Rectal smooth muscle tissue (tissue), 1 donor: ENCODE data around the gene CLPTM1L.

ENCODE experiments used
- H3K27ac ChIP-seq: one replicate; pipeline ENCODE4 v1.7.0; 2013; ENCODE audit warnings: low read depth, low read length, inconsistent platforms
- H3K27me3 ChIP-seq: one replicate; pipeline ENCODE4 v1.7.0; 2013; ENCODE audit warnings: low read length; ENCODE audit not compliant: control insufficient read depth, insufficient read depth
- H3K36me3 ChIP-seq: one replicate; pipeline ENCODE4 v1.7.0; 2013; ENCODE audit warnings: low read length; ENCODE audit not compliant: control insufficient read depth, insufficient read depth
- H3K4me1 ChIP-seq: one replicate; pipeline ENCODE4 v1.7.0; 2013; ENCODE audit warnings: low read length; ENCODE audit not compliant: control insufficient read depth, insufficient read depth
- H3K4me3 ChIP-seq: one replicate; pipeline ENCODE4 v1.7.0; 2013; ENCODE audit warnings: low read length
- H3K9ac ChIP-seq: one replicate; pipeline ENCODE4 v1.7.0; 2013; ENCODE audit warnings: low read length

Gene CLPTM1L

GRCh38 chr5:1385395-1386273, 40.7 kb upstream of the CLPTM1L start:
- Histone ChIP-seq H3K36me3 (no peaks in the 10 kb centered on the region), H3K27ac (no peak overlapping the region), H3K27me3 (peaks cover 3% of the 10 kb centered on the region), H3K4me1 (peaks cover 2% of the 10 kb centered on the region), H3K4me3 (peak overlapping the region; percentile 74), H3K9ac (no peak overlapping the region)

GRCh38 chr5:1384521-1384920, 39.6 kb upstream of the CLPTM1L start:
- Histone ChIP-seq H3K27ac (no peak overlapping the region), H3K36me3 (no peaks in the 10 kb centered on the region), H3K4me1 (peaks cover 2% of the 10 kb centered on the region), H3K4me3 (no peak overlapping the region), H3K27me3 (peaks cover 6% of the 10 kb centered on the region), H3K9ac (no peak overlapping the region)

GRCh38 chr5:1383886-1384401, 39.0 kb upstream of the CLPTM1L start:
- H3K27me3 ChIP-seq: peaks cover 8% of the 10 kb centered on the region
- H3K36me3 ChIP-seq: no peaks in the 10 kb centered on the region
- H3K27ac ChIP-seq: no peak overlapping the region
- no peak overlapping the region for H3K9ac ChIP-seq
- H3K4me3 ChIP-seq: no peak overlapping the region
- peaks cover 2% of the 10 kb centered on the region for H3K4me1 ChIP-seq

- no peaks in the 10 kb centered on the region for H3K36me3 ChIP-seq
- H3K4me1 ChIP-seq: peaks cover 2% of the 10 kb centered on the region
- H3K9ac ChIP-seq: no peak overlapping the region
- H3K27ac ChIP-seq: no peak overlapping the region
- H3K4me3 ChIP-seq: no peak overlapping the region
- peaks cover 9% of the 10 kb centered on the region for H3K27me3 ChIP-seq
Measured at GRCh38 chr5:1383344-1383743, 38.4 kb upstream of the CLPTM1L start.

DNA sequence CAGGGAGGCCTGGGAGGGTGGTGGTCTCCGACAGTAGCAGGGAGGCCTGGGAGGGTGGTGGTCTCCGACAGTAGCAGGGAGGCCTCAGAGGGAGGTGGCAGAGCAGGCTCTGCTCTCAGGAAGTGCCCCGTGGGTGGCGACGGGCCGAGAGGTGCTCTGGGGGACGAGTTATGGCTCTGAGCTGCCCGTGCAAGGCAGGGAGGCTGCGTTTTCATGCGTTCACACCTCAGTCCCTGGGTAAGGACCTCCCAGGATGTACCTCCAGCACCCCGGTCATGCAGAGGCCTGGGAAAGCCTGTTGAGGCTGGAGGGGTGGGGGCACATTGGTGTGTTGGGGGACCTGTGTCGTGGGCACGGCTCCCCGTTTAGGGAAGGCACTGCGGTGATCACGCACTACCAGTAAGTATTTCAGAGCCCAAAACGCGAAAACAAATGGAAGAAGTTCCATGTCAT, 37.4 kb upstream of the CLPTM1L start:
- H3K4me1 ChIP-seq: peaks cover 2% of the 10 kb centered on the region
- H3K4me3 ChIP-seq: no peak overlapping the region
- no peak overlapping the region for H3K9ac ChIP-seq
- H3K27me3 ChIP-seq: peaks cover 9% of the 10 kb centered on the region
- no peaks in the 10 kb centered on the region for H3K36me3 ChIP-seq
- H3K27ac ChIP-seq: no peak overlapping the region

DNA sequence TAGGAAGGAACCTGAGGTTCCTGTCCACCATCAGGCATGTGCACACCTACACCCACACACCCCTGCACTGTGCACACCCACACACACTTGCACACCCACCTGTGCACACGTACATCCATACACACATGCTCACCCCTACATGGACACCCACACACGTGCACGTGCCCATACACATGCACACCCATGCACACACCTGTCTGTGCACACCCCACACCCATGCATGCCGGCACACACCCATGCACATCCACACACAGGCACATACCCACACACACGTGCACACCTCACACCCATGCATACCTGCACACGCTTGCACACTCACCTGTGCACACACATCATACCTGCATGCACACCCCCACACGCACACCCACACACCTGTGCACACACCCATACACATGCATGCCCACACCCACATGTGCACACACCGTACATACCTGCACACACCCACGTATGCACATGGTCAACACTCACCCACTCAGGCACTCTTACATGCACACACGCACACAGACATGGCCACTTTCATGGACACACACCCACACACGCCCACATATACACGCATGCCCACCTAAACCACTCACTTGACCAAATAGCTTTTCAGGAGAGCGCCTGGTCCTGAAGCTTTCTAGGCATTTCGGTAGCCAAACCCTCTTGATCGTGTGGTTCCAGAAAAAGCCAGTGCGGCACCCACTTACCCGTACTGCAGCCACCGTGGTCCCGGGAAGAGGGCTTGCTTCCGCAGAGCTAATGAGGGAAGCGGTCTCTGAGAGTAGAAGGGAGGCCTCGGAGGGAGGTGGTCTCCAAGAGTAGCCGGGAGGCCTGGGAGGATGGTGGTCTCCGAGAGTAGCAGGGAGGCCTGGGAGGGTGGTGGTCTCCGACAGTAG, 36.7 kb upstream of the CLPTM1L start:
- Histone ChIP-seq H3K4me1 (peaks cover 2% of the 10 kb centered on the region), H3K36me3 (no peaks in the 10 kb centered on the region), H3K9ac (no peak overlapping the region), H3K27me3 (peaks cover 8% of the 10 kb centered on the region), H3K4me3 (no peak overlapping the region), H3K27ac (no peak overlapping the region)

- no peak overlapping the region for H3K4me3 ChIP-seq
- H3K4me1 ChIP-seq: no peaks in the 10 kb centered on the region
- H3K9ac ChIP-seq: no peak overlapping the region
- no peaks in the 10 kb centered on the region for H3K36me3 ChIP-seq
- H3K27me3 ChIP-seq: peaks cover 6% of the 10 kb centered on the region
- H3K27ac ChIP-seq: no peak overlapping the region
Measured at GRCh38 chr5:1380910-1381309, 36.0 kb upstream of the CLPTM1L start.

- no peak overlapping the region for H3K27ac ChIP-seq
- H3K27me3 ChIP-seq: peaks cover 6% of the 10 kb centered on the region
- H3K9ac ChIP-seq: no peak overlapping the region
- no peaks in the 10 kb centered on the region for H3K36me3 ChIP-seq
- peak overlapping the region; percentile 13 for H3K4me3 ChIP-seq
- H3K4me1 ChIP-seq: no peaks in the 10 kb centered on the region
Measured at GRCh38 chr5:1380011-1380817, 35.3 kb upstream of the CLPTM1L start.

GRCh38 chr5:1378866-1379659, 34.2 kb upstream of the CLPTM1L start:
- no peak overlapping the region for H3K4me3 ChIP-seq
- no peaks in the 10 kb centered on the region for H3K36me3 ChIP-seq
- H3K4me1 ChIP-seq: no peaks in the 10 kb centered on the region
- peaks cover 6% of the 10 kb centered on the region for H3K27me3 ChIP-seq
- H3K9ac ChIP-seq: no peak overlapping the region
- H3K27ac ChIP-seq: no peak overlapping the region

DNA sequence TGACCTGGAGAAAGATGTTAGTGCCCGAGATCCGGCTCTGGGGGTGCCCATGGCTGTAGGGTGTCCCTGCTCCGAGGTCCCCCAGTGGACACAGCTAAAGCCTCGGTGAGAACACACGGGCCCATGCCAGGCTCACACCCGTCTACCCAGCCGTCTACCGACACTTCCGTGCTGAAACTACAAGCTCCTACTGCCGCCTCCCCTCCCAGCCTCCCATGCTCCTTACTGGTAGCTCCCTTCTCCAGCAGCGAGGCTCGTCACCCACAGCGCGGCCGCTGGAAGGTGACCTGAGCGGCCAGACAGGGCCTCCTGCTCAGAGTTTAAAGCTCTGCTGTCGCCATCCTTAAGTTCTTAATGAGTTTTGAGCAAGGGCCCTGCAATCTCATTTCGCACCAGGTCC, 33.2 kb upstream of the CLPTM1L start:
- Histone ChIP-seq H3K4me3 (no peak overlapping the region), H3K4me1 (no peaks in the 10 kb centered on the region), H3K27me3 (peaks cover 6% of the 10 kb centered on the region), H3K27ac (no peak overlapping the region), H3K9ac (no peak overlapping the region), H3K36me3 (no peaks in the 10 kb centered on the region)

DNA sequence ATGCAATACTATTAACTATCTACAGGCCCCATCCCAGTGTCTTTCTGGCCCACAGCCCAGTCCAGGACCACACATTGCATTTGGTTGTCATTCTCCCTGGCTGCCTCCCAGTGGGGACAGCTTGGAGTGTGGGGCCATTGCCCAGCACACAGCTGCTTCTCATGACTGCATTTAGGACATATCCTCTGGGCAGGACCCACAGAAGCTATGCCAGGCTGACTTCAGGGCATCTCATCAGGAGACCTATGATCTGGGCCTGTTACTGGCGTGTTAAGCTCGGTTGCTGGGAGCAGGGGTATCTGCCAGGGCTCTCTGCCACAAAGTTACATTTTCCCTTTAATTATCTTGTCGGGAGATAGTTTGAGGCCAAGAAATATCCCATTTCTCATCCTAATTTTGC, 32.1 kb upstream of the CLPTM1L start:
- H3K27me3 ChIP-seq: peaks cover 6% of the 10 kb centered on the region
- no peak overlapping the region for H3K9ac ChIP-seq
- no peak overlapping the region for H3K4me3 ChIP-seq
- H3K4me1 ChIP-seq: no peaks in the 10 kb centered on the region
- no peaks in the 10 kb centered on the region for H3K36me3 ChIP-seq
- H3K27ac ChIP-seq: no peak overlapping the region
